SU-DHL-6 (cell line): ENCODE measurements around the gene CSH1.
"Not testable (repeated sequence)": the region's sequence is repeated elsewhere in the genome, so short reads cannot be mapped to it uniquely, and the experiment has no call there.

ENCODE experiments used
- EZH2phosphoT487 ChIP-seq: fragments of 200-600 bp; sonication (generic), shearing (Covaris generic); conservative IDR thresholded peaks from 2 replicates; pipeline ENCODE4 v1.6.1; 2018; ENCODE audit warnings: mild to moderate bottlenecking, antibody characterized with exemption, low read length, moderate library complexity, mixed read lengths
- TF ChIP-seq, protein P1 (sequence below): fragments of 200-600 bp; sonication (generic); IDR thresholded peaks from one replicate; pipeline ENCODE4 v1.5.1; 2017; ENCODE audit warnings: antibody characterized with exemption, mild to moderate bottlenecking, low read length, moderate library complexity; ENCODE audit not compliant: insufficient read depth, poor library complexity, severe bottlenecking

- TF ChIP-seq, protein P1, sequence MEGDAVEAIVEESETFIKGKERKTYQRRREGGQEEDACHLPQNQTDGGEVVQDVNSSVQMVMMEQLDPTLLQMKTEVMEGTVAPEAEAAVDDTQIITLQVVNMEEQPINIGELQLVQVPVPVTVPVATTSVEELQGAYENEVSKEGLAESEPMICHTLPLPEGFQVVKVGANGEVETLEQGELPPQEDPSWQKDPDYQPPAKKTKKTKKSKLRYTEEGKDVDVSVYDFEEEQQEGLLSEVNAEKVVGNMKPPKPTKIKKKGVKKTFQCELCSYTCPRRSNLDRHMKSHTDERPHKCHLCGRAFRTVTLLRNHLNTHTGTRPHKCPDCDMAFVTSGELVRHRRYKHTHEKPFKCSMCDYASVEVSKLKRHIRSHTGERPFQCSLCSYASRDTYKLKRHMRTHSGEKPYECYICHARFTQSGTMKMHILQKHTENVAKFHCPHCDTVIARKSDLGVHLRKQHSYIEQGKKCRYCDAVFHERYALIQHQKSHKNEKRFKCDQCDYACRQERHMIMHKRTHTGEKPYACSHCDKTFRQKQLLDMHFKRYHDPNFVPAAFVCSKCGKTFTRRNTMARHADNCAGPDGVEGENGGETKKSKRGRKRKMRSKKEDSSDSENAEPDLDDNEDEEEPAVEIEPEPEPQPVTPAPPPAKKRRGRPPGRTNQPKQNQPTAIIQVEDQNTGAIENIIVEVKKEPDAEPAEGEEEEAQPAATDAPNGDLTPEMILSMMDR = not testable (repeated sequence)
- not testable (repeated sequence) for TF ChIP-seq EZH2phosphoT487
Observed at GRCh38 chr17:63920050-63920449, 23.7 kb upstream of the CSH1 start.
